ENCODE results near the gene EIF3K. TPM values are rescaled to one million over a fixed set of nuclear protein-coding genes. Genes with fewer than 3 reads are reported as not detected.

Gene EIF3K
- total RNA-seq, 4 donors from 2014 or later: 314 to 442 (median 369) TPM

DNA sequence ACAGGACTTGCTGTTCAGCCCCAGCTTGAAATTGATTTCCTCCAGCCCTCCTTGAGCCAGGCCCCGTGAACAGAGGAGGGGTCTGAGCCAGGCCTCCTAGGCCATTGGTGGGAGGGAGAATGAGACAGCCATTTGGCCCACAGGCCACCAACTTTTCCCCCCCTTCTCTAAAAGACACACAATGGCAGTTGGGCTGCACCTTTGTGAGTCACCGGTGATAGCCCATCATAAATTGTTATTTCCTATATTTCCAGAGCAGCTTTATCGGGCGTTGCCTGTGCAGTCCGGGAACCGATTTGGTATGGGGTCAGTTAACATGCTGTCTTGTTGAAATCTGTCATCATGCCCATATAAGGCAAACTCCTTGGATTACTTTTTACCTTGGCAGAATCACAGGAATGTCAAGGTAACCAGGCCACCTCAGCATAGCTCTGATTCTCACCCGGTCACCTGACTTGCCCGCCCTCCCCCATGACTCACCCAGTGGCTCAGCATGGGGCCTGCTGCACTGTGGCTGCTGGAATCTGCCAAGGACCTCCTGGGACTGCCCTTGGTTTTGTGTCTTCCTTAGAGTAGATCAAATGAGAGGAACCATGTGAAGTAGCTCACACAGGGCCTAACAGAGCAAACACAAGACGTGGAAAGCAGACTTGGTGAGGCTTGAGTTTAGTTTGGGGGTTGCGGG, 64.5 kb downstream of the EIF3K start:
- Histone ChIP-seq H3K4me3 (peak overlapping the region in 1 of 4 donors; percentile 24), H3K9me3 (no peaks in the 10 kb centered on the region), H3K27me3 (no peaks in the 10 kb centered on the region), H3K4me1 (peaks cover 7 to 89% (median 36%) of the 10 kb centered on the region in 4 donors), H3K36me3 (no peaks in the 10 kb centered on the region), H3K27ac (peak overlapping the region; percentile 55 to 98 (median 94))
- TF ChIP-seq, protein P1, sequence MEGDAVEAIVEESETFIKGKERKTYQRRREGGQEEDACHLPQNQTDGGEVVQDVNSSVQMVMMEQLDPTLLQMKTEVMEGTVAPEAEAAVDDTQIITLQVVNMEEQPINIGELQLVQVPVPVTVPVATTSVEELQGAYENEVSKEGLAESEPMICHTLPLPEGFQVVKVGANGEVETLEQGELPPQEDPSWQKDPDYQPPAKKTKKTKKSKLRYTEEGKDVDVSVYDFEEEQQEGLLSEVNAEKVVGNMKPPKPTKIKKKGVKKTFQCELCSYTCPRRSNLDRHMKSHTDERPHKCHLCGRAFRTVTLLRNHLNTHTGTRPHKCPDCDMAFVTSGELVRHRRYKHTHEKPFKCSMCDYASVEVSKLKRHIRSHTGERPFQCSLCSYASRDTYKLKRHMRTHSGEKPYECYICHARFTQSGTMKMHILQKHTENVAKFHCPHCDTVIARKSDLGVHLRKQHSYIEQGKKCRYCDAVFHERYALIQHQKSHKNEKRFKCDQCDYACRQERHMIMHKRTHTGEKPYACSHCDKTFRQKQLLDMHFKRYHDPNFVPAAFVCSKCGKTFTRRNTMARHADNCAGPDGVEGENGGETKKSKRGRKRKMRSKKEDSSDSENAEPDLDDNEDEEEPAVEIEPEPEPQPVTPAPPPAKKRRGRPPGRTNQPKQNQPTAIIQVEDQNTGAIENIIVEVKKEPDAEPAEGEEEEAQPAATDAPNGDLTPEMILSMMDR (IDR thresholded peaks at IDR 0.05): no peak
- TF ChIP-seq POLR2A (IDR thresholded peaks at IDR 0.05): peak in 1 of 2 donors; percentile 60
- peak; percentile 48 to 92 (median 91) for DNase-seq

DNA sequence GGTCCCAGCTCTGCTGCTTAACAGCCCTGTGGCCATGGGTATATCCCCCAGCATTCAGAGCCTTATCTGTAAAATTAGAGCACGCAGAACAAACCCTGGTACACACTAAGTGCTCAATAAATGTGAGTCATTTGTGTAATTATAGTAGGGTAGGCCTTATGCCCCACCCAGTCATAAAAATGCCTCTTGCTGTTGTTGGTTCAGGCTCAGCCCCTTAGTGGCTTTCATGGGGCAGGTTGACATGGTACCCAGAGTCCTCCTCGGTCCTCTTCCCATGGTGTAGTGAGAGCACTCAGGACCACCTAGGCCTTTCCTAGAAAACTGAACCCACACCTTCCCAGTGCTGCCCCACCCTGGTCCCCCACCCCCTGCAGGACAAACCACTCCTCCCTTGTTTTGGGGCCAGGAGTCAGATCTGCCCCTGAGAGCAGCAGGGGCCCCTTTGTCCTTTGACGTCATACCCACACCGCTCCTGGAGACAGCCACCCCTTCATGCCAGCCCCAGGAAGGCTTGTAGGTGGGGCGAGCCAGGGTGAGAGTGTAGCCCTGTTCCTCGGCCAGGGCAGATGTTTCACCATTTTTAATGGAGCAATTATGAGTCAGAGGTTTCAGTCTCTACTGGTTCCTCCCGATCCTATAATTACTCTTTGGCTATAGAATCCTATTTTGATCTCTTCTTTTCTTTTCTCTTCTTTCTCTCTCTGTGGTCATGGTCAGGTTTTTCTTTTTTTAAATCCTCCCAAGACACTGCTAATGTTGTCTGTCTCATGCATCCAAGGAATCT, 65.3 kb downstream of the EIF3K start:
- H3K36me3 ChIP-seq: no peaks in the 10 kb centered on the region
- peak overlapping the region in 1 of 4 donors; percentile 24 for H3K4me3 ChIP-seq
- DNase-seq: peak in 2 of 3 donors; percentile 88 to 91
- H3K4me1 ChIP-seq: peaks cover 7 to 83% (median 34%) of the 10 kb centered on the region in 4 donors
- TF ChIP-seq, protein P1 (IDR thresholded peaks at IDR 0.05): no peak
- TF ChIP-seq POLR2A (IDR thresholded peaks at IDR 0.05): peak in 1 of 2 donors; percentile 41
- H3K27me3 ChIP-seq: no peaks in the 10 kb centered on the region
- H3K27ac ChIP-seq: peak overlapping the region; percentile 55 to 98 (median 94)
- H3K9me3 ChIP-seq: no peaks in the 10 kb centered on the region

GRCh38 chr19:38684862-38685665, 66.1 kb downstream of the EIF3K start:
- no peak for DNase-seq
- Histone ChIP-seq H3K27ac (peak overlapping the region; percentile 55 to 98 (median 94)), H3K9me3 (no peaks in the 10 kb centered on the region), H3K4me3 (no peak overlapping the region), H3K36me3 (peaks cover 0 to 4% (median 0%) of the 10 kb centered on the region in 3 donors), H3K4me1 (peaks cover 7 to 75% (median 31%) of the 10 kb centered on the region in 4 donors), H3K27me3 (no peaks in the 10 kb centered on the region)
- TF ChIP-seq POLR2A (IDR thresholded peaks at IDR 0.05): no peak
- TF ChIP-seq, protein P1 (IDR thresholded peaks at IDR 0.05): no peak

GRCh38 chr19:38685666-38686529, 66.9 kb downstream of the EIF3K start:
- peaks cover 7 to 66% (median 29%) of the 10 kb centered on the region in 4 donors for H3K4me1 ChIP-seq
- peaks cover 0 to 9% (median 0%) of the 10 kb centered on the region in 3 donors for H3K36me3 ChIP-seq
- H3K4me3 ChIP-seq: peak overlapping the region in 1 of 4 donors; percentile 3
- DNase-seq: no peak
- H3K9me3 ChIP-seq: no peaks in the 10 kb centered on the region
- TF ChIP-seq, protein P1 (IDR thresholded peaks at IDR 0.05): peak in 5 of 6 experiments; percentile 21 to 64 (median 60)
- TF ChIP-seq POLR2A (IDR thresholded peaks at IDR 0.05): peak in 1 of 2 donors; percentile 36
- peak overlapping the region; percentile 55 to 98 (median 94) for H3K27ac ChIP-seq
- H3K27me3 ChIP-seq: no peaks in the 10 kb centered on the region
